Fibroblast of lung (primary cell): Measurements from ENCODE around the gene FOXQ1.

Source experiments
- CTCF ChIP-seq, 2 donors: IDR thresholded peaks in 1 of 2; conservative IDR thresholded peaks in 1 of 2; 1 replicate in 1 of 2; 2 replicates in 1 of 2; pipeline ENCODE4 v1.5.1; 2011 to 2012; ENCODE audit warnings: low read length in 2 of 2, control low read depth in 1 of 2, inconsistent platforms in 1 of 2, low read depth in 1 of 2, mild to moderate bottlenecking in 1 of 2
- EZH2 ChIP-seq: IDR thresholded peaks from 2 replicates; pipeline ENCODE4 v1.5.1; 2012; ENCODE audit warnings: low read length, control low read depth, mild to moderate bottlenecking; ENCODE audit errors: missing control alignments

DNA sequence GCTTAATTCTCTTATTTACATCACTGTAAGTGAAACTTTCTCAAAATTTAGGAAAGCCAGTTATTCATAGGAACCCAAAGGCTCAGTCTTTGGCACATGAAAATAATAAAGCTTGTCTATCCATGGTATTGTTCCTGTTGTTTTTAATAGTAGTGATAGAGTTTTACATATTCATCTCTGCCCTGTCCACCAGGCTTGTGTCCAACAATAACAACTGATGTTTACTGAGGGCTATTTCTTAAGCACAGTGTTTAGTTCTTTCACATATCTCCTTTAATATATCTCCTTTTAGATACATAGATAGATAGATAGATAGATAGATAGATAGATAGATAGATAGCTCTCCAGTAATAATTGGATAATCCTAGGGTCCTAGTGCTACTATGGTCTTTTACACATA, 34.2 kb downstream of the FOXQ1 start:
- TF ChIP-seq CTCF (conservative IDR thresholded peaks at IDR 0.05 in 1 of 2, IDR thresholded peaks at IDR 0.05 in 1 of 2; ENCODE audit: low read depth in 1 of 2, low read length in 2 of 2) (no peak), EZH2 (no peak)
